ENCODE data around the gene PALB2.

Gene PALB2

DNA sequence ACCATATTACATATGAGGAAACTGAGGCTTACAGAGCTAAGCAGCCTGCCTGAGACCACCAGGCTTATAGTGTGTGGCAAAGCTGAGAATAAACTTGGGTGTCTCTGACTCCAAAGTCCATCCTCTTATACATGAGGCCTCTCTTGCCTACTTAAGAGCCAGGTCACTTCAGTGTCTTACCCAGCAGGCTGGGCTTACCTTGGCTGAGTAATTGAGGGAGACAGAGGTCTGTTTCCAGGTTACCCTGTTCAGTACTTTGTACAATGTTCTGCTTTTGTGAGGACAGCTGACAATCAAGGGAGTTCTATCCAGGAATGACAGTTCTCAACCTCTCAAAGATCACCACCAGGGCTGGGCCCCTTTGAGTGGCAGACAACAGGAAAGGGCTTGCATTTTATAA, 59.3 kb downstream of the PALB2 start:
- no peak for DNase-seq (ENCODE audit: low read depth)

DNA sequence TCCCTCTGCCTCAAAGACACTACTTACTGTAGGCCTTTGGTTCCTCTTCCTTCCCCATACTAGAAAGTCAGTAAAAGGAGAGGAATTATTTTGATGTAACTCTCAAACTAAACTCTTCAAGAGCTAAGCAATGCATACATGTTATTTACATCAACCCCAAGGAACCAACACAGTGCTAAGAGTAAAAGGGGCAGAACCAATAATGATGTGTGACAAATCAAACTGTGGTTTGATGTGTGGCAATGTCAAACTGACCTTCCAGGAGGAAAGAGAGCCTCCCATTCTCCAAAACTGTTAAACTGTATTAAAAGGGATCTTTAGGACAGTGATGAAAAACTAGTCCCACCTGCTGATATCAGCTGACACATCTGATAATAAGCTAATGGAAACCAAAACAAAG, 60.7 kb downstream of the PALB2 start:
- DNase-seq (ENCODE audit: low read depth): no peak

DNA sequence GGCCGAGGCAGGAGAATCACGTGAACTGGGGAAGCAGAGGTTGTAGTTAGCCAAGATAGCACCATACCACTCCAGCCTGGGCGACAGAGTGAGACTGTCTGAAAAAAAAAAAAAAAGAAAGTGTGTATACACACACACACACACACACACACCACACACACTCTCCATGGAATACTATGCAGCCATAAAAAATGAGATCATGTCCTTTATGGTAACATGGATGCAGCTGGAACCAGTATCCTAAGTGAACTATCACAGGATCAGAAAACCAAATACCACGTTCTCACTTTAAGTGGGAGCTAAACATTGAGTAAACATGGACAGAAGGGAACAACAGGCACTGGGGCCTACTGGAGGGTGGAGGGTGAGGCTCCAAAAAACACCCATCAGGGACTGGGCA, 61.7 kb downstream of the PALB2 start:
- no peak for DNase-seq (ENCODE audit: low read depth)

DNA sequence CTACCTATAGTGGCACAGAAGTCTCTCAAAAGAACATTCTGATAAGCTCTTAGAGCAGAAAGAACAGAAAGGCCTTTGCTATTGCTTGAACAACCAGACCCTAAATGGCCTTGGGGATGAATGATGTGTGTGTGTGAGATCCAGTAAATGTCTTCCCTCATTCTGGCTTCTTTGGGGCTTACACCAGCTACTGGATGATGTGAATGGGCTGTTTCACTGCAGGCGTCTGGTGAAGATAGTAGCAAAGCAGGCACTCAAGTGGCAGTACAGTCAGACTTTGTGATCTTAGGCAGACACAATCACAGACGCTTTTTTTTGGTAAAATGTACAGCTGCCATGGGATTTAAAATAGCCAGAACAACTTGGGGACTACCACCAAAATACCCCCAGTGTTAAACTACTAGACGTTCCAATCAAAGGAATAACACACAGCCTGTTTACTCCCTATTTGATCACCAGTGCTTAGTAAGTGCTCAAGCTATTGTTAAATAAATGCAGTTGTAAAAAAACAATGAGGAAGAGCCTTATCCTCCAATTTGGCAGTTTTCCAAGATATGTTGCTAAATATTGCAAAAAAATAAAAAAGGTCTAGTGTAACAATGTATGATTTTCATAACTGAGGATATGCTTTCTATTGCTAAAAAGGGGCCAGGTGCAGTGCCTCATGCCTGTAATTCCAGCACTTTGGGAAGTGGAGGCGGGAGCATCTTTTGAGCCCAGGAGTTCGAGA, 62.8 kb downstream of the PALB2 start:
- no peak for DNase-seq (ENCODE audit: low read depth)

DNA sequence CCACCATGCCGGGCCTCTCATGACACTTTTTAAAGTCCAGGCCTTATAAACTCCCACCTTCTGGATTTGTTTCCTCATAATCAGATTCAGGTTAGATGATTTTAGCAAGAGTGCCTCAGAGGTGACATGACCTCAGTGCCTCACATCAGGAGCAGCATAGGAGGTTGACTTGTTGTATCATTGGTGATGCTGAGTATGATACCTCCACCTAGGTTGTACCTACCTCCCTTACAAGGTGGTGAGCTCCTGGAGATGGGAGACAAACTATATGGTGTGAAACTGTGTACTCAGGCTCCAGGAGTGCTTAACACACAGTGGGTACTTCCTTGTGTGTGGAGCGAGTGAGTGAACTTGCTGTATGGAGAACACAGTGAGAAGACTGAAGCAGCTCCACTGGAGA, 63.6 kb downstream of the PALB2 start:
- DNase-seq (ENCODE audit: low read depth): no peak

DNA sequence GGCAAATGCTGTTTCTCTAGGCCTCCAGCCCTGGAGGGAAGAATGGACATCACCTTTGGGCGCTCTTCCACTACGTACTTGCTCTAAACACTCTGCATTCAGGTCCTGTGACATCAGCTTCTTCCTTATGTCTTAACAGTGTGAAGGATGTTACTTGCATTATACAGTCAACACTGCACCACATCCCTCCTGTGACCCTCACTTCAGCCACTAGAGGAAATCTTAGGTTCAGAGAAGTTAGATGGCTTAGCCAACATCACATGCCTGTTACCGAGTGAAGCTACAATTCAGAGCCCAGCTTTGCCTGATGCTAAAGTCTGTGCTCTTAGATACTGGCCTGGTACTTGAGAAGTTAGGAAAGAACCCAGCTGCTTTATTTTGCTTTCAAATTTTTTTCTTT, 65.3 kb downstream of the PALB2 start:
- DNase-seq (ENCODE audit: low read depth): no peak

DNA sequence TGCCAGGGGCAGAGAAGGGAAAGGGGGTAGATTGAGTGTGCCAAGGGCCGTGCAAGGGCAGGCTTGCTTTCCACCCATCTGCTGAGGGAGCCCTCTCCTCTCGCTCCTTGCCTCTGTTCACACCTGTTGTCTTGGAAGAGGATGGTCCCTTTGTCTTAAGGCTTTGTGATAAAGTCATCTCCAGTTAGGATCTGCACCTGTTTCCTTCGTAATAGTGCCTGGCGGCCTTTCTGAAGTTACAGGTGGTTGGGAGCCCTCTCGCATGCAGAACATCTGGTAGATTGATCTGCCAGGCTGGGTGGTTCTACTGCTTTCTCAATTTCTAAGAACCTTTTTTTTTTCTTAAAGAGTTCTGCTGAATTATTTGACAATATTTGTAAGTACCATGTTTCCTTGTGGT, 67.3 kb downstream of the PALB2 start:
- DNase-seq (ENCODE audit: low read depth): no peak

DNA sequence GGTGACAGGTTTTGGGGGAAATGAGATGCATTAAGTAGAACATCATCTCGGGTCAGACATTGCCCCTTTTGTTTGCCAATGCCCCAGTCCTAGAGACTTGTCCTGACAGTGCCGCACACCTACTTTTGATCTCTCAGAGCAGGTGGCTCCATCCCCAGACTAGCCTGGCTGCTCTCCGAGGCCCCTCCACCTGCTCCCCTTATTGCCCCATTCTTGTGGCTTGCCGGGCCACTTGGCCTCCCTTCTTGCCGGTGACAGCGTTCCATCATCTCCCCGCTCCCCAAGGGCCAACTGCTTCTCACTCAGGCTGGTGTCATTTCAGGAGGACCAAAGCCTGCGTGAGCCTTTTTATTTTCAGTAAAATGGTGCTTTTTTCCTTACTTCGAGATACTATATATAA, 68.7 kb downstream of the PALB2 start:
- DNase-seq (ENCODE audit: low read depth): no peak

DNA sequence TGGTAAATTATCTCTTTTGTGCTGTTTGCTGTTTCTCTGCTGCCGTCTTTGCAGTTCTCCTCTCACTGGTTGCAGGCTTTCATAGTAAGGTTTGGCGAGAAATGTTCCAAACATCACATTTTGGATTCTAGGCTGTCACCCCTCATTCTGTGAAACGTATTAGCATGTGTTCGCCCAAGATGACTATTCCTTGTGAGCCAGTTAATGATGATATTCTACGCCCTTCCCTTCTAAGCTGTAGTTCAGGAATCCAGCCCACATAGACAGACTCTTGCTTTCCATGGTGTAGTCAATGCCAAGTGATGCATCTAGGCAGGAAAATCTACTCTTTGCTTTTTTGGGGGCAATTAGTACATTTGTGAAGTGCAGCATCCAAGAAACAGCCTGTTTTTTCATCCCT, 69.2 kb downstream of the PALB2 start:
- no peak for DNase-seq (ENCODE audit: low read depth)

DNA sequence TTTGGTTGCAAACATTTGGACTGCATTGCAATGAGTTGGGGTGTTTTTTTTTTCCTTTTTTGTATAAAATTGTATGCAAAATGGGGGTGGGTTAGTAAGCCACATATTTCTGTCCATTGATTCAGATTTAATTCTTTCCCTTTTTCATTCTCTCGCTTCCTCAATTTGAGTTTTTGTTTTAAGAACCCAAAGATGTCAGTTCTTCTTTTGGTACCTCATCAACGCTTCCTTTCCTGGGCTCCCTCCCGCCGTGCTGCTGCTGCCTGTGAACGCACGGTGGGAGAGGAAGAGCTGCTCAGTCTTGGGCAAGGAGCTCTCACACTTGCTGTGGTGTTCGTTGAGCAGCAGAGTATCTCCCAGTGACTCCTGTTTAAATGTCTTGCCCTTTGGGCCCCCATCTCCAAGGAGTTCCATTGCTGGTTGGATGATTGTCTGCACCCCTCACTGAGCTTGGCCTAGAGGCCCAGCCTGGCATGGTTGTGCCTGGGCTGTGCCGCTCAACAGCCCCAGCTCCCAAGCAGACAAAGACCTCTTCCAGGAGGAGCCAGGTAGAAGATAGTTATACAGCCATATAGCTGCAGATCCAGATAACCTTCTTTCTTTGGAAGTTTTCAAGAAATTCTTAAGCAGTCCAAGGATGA, 70.0 kb downstream of the PALB2 start:
- no peak for DNase-seq (ENCODE audit: low read depth)

DNA sequence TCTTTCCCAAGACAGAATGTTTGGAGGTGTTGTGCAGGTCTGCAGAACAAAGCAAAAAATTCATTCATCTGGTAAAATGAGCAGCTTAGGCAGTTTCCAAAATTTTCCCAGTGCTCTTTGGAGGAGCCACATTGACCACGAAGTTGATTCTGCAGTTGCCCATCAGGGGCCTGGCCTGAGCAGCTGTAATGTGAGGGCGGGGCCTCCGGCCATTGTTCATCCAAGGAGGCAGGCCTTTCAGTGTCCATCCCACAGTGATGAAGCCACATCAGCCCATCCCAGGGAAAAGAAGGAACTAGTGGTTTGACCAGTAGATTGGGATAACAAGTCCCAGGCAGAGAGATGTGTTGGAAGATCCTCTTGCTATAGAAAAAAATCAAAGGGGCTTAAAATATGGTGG, 73.5 kb downstream of the PALB2 start:
- no peak for DNase-seq (ENCODE audit: low read depth)

DNA sequence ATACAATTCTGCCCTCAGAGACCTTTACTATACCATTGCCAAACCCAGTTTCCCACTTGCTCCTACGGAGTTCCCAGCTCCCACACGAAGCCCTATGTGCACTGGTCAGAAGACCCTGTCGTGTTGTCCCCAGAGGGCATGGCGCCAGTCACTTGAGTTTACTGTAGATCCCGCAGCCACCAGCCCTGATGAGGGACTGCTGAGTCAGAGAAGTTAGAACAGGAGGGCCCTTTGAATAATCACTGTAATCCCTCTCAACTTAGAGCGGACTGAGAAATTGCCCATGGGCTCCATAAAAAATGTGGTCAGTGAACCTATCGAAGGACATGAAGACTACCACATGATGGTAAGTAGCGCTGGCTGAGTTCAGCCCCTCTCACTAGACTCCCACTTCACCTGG, 74.4 kb downstream of the PALB2 start:
- no peak for DNase-seq (ENCODE audit: low read depth)

DNA sequence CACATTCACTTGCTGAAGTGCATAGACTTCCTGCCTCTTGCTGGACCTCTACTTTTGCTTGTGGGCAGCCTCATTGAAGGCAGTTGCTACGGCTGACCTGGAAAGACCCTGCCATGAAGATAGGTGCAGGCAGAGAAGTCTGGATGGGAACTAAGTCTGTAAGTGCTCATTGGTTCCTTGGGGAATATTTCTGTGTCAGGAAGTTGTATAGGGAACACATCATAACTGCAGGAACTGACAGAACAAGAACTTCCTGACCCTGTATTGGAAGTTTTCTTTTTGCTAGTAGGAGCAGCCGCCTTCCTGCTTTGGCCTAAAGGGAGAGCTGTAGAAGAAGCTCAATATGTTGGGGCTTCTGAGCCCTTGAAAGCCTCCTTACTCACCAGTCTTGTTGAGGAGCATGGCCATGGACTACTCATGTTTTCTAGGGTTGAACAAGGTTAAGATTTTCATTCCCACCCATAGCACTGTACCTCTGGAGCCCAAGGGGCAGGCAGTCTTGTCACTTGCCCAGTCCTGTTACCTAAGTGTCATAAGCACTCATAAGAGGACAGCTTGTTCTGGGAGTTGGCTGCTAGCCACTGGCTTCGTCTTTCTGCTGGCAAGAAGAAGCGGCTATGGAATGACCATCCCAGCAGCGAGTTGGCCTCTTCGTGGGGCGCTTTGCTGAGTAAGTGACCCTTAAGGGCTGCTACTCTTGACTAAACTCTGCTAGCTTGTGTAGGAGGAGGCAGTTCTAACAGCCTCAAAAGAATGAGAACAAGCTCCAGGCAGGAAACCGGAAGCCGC, 76.3 kb downstream of the PALB2 start:
- no peak for DNase-seq (ENCODE audit: low read depth)

DNA sequence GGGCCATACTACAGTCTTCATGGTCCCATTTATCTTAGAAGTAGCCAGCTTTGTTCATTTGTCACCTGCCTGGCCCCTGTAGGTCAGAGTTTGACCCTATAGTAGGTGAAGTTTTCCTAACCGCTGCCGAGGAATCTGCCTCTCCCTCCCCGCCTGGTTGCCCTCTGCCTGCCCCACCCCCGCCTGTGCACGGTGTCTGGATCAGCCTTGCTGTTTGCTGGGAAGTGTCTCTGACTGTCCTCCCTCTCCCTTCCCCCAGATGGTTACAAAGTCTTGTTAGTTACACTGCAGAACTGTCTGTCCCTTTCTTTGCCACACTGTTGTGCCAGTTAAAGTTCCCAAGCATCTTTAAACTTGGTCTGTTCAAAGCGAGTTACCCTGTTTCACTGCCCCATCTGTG, 77.9 kb downstream of the PALB2 start:
- no peak for DNase-seq (ENCODE audit: low read depth)

DNA sequence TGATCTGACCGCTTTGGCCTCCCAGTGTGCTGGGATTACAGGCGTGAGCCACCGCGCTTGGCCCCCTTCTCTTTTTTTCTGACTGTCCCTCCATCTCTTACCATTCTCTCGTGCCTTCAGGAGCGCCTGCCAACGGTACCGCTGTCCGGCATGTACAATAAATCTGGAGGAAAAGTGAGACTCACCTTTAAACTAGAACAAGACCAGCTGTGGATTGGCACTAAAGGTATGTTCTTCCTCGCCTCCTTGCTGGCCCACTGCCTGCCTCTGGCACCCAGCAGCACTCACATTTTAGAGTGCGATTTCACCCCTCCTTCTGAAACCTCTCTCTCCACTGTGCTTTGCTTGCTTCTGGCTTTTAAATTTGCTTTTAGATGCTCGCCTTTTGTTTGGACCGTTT, 78.6 kb downstream of the PALB2 start:
- no peak for DNase-seq (ENCODE audit: low read depth)

DNA sequence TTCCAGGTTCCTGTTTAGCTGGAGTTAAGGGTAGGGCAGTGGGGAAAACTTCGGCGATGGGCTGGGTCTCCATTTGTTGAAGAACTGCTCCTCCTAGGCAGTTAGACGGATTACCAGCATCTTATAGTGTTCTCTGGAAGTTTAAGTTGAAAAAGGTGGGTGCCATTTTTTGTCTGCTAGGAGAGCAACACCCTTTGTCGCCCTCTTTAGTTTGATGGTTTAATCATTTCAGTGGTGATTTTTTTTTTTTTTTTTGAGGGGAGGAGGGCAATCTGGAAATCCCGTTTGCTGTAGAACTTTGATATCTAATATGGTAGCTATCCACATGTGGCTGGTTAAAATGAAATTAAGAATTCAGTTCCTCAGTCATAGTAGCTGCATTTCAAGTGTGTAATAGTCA, 79.5 kb downstream of the PALB2 start:
- no peak for DNase-seq (ENCODE audit: low read depth)

DNA sequence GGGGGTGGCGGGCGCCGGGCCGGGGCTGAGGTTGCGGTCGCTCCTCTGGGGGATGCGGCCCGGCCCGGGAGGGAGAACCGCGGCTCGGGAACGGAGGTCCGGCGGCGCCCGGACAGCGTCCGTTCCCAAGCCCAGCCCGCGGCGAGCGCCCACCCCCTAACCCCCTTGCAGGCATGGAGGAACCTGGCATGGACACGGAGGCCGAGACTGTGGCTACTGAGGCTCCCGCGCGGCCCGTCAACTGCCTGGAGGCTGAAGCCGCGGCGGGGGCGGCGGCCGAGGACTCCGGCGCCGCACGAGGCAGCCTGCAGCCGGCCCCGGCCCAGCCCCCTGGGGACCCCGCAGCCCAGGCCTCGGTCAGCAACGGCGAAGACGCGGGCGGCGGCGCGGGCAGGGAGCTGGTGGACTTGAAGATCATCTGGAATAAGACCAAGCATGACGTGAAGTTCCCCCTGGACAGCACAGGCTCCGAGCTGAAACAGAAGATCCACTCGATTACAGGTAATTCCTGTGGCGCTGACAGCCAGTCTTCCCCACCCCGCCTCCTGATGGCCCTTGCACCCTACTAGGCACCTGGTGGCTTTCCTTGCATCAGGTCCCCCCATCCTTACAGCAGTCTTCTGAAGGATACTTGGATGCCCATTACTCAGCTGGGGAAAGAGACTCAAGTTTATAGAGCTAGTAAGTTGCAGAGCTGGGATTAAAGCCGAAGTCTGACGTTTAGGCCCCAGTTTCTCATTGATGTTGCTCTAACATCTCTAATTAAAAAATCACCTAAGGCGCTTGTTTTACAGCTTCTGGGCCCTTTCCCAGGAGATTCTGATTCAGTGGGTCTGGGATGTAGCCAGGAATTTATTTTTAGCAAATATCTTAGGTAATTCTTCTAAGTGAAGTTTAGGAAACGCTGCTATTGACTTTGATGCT, 83.1 kb downstream of the PALB2 start:
- no peak for DNase-seq (ENCODE audit: low read depth)

DNA sequence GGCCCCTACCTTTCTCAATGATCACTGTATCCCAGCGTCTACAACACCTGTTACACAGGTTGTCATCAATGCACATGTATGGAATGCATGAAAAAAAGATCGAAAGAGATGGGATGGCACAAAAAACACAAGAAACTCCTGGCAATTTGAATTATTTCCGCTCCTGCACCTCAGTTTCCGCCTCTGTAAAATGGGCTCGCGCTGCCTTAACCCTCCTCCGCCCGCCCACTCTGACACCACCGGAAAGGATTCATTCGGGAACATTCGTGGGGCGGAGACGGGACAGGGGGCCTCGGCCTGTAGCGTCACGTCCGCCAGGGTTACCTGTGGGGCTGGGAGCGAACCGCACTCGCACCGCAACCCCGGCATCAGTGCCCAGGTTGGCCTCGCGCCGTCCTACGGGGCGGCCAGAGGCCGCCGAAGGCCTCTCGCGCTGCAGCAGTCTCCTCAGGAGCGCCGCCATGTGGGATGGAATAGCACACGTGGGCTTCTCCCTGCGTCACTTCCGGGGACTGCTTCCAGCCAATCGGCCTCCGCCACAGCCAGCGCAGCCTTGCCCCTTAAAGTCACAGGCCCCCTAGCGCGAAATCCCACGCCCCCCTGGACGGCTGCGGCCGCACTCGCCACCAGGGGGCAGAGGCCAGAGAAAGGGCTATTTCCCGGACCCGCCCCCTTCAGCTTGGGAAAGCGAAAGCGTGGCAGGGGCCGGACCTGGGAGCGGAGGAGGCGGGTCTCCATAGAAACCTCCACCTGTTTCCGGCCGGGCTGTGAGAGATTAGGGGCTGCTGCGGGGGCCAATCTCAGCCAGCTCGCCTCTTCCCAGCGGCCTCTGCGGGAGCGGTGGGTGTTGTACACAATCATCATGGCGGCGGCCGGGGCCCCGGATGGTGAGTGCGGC, 84.0 kb downstream of the PALB2 start, which contains the start of the genes EARS2 and UBFD1:
TSS of gene EARS2 (minus strand) at position 470 of the 898 bp plus-strand sequence. CDS start at position 463, 7 bp downstream.
TSS of gene UBFD1 (plus strand) at position 847 of the 898 bp plus-strand sequence. CDS start at position 863, 16 bp downstream.
- DNase-seq (ENCODE audit: low read depth): peak; percentile 87

DNA sequence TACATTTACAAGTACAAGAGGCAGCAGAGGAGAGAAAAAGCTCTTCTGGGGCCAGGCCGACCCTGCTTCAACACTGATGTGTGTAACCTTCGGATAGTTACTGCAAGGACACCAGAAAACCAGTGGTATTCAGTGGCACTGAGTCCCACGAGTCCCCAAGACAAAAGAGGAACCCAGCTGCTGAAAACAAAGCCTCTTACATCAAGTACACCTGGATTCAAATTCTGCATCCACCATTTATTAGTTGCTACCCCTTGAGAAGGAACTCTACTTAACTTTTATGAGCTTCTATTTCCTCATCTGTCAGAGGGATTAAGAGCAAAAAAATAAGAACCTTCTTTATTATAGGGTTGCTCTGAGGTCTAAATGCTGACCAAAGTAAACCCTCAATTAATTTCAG, 86.6 kb downstream of the PALB2 start:
- no peak for DNase-seq (ENCODE audit: low read depth)

Measured in non-pigmented ciliary epithelial cell (primary cell).